ENCODE data around the gene AUNIP.

Gene AUNIP

GRCh38 chr1:25862785-25863485 lies 3.7 kb upstream of the AUNIP start (continued):
- TF ChIP-seq ZNF174 (tag by site-specific recombination; IDR thresholded peaks at IDR 0.05) (no peak), ZNF654 (tag by site-specific recombination; IDR thresholded peaks at IDR 0.05; ENCODE audit: low read depth) (no peak), ZNF324 (tag by site-specific recombination; IDR thresholded peaks at IDR 0.05) (no peak)

- Histone ChIP-seq H3K4me3 (ENCODE audit: low read depth, low read length) (no peak overlapping the region), H3K4me1 (ENCODE audit: control insufficient read depth, insufficient read depth, low read length) (no peaks in the 10 kb centered on the region)
- TF ChIP-seq ZNF596 (tag by site-specific recombination; IDR thresholded peaks at IDR 0.05) = no peak
- no peak for TF ChIP-seq HOXC10 (CRISPR knock-in tag; IDR thresholded peaks at IDR 0.05)
- no peak for TF ChIP-seq FEZF1 (tag by site-specific recombination; IDR thresholded peaks at IDR 0.05)
- TF ChIP-seq ZNF837 (tag by site-specific recombination; IDR thresholded peaks at IDR 0.05) = no peak
- TF ChIP-seq ZNF221 (tag by site-specific recombination; IDR thresholded peaks at IDR 0.05; ENCODE audit: borderline replicate concordance) = no peak
- TF ChIP-seq ZNF785 (tag by site-specific recombination; IDR thresholded peaks at IDR 0.05) = no peak
- TF ChIP-seq ZNF76 (tag by site-specific recombination; IDR thresholded peaks at IDR 0.05; ENCODE audit: borderline replicate concordance, low read depth) = no peak; the same call in 1 of the 2 replicates
- TF ChIP-seq ZSCAN23 (tag by site-specific recombination; IDR thresholded peaks at IDR 0.05) = no peak
- TF ChIP-seq, protein P1, sequence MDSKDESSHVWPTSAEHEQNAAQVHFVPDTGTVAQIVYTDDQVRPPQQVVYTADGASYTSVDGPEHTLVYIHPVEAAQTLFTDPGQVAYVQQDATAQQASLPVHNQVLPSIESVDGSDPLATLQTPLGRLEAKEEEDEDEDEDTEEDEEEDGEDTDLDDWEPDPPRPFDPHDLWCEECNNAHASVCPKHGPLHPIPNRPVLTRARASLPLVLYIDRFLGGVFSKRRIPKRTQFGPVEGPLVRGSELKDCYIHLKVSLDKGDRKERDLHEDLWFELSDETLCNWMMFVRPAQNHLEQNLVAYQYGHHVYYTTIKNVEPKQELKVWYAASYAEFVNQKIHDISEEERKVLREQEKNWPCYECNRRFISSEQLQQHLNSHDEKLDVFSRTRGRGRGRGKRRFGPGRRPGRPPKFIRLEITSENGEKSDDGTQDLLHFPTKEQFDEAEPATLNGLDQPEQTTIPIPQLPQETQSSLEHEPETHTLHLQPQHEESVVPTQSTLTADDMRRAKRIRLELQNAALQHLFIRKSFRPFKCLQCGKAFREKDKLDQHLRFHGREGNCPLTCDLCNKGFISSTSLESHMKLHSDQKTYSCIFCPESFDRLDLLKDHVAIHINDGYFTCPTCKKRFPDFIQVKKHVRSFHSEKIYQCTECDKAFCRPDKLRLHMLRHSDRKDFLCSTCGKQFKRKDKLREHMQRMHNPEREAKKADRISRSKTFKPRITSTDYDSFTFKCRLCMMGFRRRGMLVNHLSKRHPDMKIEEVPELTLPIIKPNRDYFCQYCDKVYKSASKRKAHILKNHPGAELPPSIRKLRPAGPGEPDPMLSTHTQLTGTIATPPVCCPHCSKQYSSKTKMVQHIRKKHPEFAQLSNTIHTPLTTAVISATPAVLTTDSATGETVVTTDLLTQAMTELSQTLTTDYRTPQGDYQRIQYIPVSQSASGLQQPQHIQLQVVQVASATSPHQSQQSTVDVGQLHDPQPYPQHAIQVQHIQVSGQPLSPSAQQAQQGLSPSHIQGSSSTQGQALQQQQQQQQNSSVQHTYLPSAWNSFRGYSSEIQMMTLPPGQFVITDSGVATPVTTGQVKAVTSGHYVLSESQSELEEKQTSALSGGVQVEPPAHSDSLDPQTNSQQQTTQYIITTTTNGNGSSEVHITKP (tag by site-specific recombination; IDR thresholded peaks at IDR 0.05) = no peak
- TF ChIP-seq ZNF214 (tag by site-specific recombination; IDR thresholded peaks at IDR 0.05; ENCODE audit: borderline replicate concordance) = no peak
- TF ChIP-seq ZNF544 (tag by site-specific recombination; IDR thresholded peaks at IDR 0.05) = no peak
- TF ChIP-seq ZNF274 (IDR thresholded peaks at IDR 0.05; ENCODE audit: low read length) = no peak
- TF ChIP-seq ZNF274 (tag by site-specific recombination; IDR thresholded peaks at IDR 0.05; ENCODE audit: borderline replicate concordance) = no peak
- no peak for TF ChIP-seq ZNF510 (tag by site-specific recombination; IDR thresholded peaks at IDR 0.05; ENCODE audit: insufficient replicate concordance)
- TF ChIP-seq MZF1 (tag by site-specific recombination; IDR thresholded peaks at IDR 0.05; ENCODE audit: borderline replicate concordance) = no peak
- peak; percentile 89 for TF ChIP-seq ZNF362 (tag by site-specific recombination; IDR thresholded peaks at IDR 0.05)
- TF ChIP-seq SCRT1 (tag by site-specific recombination; IDR thresholded peaks at IDR 0.05; ENCODE audit: borderline replicate concordance) = no peak
- no peak for TF ChIP-seq ZNF555 (tag by site-specific recombination; conservative IDR thresholded peaks at IDR 0.05)
- TF ChIP-seq ZNF2 (tag by site-specific recombination; IDR thresholded peaks at IDR 0.05) = no peak
- TF ChIP-seq, protein P2, sequence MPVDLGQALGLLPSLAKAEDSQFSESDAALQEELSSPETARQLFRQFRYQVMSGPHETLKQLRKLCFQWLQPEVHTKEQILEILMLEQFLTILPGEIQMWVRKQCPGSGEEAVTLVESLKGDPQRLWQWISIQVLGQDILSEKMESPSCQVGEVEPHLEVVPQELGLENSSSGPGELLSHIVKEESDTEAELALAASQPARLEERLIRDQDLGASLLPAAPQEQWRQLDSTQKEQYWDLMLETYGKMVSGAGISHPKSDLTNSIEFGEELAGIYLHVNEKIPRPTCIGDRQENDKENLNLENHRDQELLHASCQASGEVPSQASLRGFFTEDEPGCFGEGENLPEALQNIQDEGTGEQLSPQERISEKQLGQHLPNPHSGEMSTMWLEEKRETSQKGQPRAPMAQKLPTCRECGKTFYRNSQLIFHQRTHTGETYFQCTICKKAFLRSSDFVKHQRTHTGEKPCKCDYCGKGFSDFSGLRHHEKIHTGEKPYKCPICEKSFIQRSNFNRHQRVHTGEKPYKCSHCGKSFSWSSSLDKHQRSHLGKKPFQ (tag by site-specific recombination; IDR thresholded peaks at IDR 0.05) = 0 out of 2 replicates have a peak, but pooled peaks have one; percentile 23
- TF ChIP-seq, protein P3, sequence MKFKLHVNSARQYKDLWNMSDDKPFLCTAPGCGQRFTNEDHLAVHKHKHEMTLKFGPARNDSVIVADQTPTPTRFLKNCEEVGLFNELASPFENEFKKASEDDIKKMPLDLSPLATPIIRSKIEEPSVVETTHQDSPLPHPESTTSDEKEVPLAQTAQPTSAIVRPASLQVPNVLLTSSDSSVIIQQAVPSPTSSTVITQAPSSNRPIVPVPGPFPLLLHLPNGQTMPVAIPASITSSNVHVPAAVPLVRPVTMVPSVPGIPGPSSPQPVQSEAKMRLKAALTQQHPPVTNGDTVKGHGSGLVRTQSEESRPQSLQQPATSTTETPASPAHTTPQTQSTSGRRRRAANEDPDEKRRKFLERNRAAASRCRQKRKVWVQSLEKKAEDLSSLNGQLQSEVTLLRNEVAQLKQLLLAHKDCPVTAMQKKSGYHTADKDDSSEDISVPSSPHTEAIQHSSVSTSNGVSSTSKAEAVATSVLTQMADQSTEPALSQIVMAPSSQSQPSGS (tag by site-specific recombination; IDR thresholded peaks at IDR 0.05; ENCODE audit: low read depth) = no peak
- TF ChIP-seq ZNF624 (tag by site-specific recombination; IDR thresholded peaks at IDR 0.05) = no peak
- no peak for TF ChIP-seq ZNF549 (tag by site-specific recombination; IDR thresholded peaks at IDR 0.05)
- no peak for TF ChIP-seq SP2 (tag by site-specific recombination; IDR thresholded peaks at IDR 0.05)
These were observed 2.3 kb upstream of the AUNIP start for GRCh38 chr1:25861316-25862286.

More at GRCh38 chr1:25861316-25862286, 2.3 kb upstream of the AUNIP start:
- Histone ChIP-seq H3K27ac (ENCODE audit: extremely low read depth, low read depth, low read length) (no peak overlapping the region), H3K9me3 (ENCODE audit: control insufficient read depth, insufficient read depth, low read depth, low read length) (no peaks in the 10 kb centered on the region), H3K36me3 (ENCODE audit: control insufficient read depth in 2 of 2, insufficient read depth in 1 of 2, low read length in 2 of 2) (peaks cover 0 to 26% of the 10 kb centered on the region in 2 experiments; a peak in 2 of 3 replicates)
- ChIA-PET POLR2A (interaction anchor here (0.6 to 1.2 kb wide), 2 partner anchors 10 to 13 kb away, joined by 4 to 5 read pairs; partner anchors contain the start of gene PAQR7), CTCF (interaction anchor here (0.6 to 0.7 kb wide), 2 partner anchors 31 to 136 kb away, joined by 3 read pairs; partner anchors contain the start of gene PAFAH2)
